Measurements from ENCODE around the gene SPATA25. TPM values are rescaled to one million over a fixed set of nuclear protein-coding genes. Genes with fewer than 3 reads are reported as not detected.

SPATA25 gene
- total RNA-seq, 2 donors from 2014 or later, result 1.5 TPM

- TF ChIP-seq CTCF (IDR thresholded peaks at IDR 0.05), result no peak
- intact Hi-C loops (cut with DNase I), result loop anchor here (5.0 kb wide), 2 partner anchors 38 to 68 kb away; partner anchors contain the start of gene PCIF1
- Histone ChIP-seq H3K27me3 (no peaks in the 10 kb centered on the region), H3K4me1 (peaks cover 18% of the 10 kb centered on the region), H3K4me3 (no peak overlapping the region), H3K9ac (ENCODE audit: low read depth in 2 of 2, low read length in 2 of 2) (no peak overlapping the region), H3K27ac (no peak overlapping the region), H3K9me3 (no peaks in the 10 kb centered on the region), H3K36me3 (peaks cover 13% of the 10 kb centered on the region)
- DNase-seq, result no peak
These were observed 7.4 kb upstream of the SPATA25 start for GRCh38 chr20:45894797-45895196.

- no peak for TF ChIP-seq CTCF (IDR thresholded peaks at IDR 0.05)
- Histone ChIP-seq H3K4me1 (peaks cover 18% of the 10 kb centered on the region), H3K36me3 (peaks cover 13% of the 10 kb centered on the region), H3K9me3 (no peaks in the 10 kb centered on the region), H3K27ac (no peak overlapping the region), H3K9ac (ENCODE audit: low read depth in 2 of 2, low read length in 2 of 2) (no peak overlapping the region), H3K4me3 (no peak overlapping the region), H3K27me3 (no peaks in the 10 kb centered on the region)
- DNase-seq, result no peak
- intact Hi-C loops (cut with DNase I), result loop anchor here (5.0 kb wide), 2 partner anchors 38 to 68 kb away; partner anchors contain the start of gene PCIF1
These were observed 6.4 kb upstream of the SPATA25 start for GRCh38 chr20:45893831-45894230.

GRCh38 chr20:45892828-45893500, 5.5 kb upstream of the SPATA25 start:
- H3K9me3 ChIP-seq, result no peaks in the 10 kb centered on the region
- H3K4me3 ChIP-seq, result no peak overlapping the region
- H3K27ac ChIP-seq, result peak overlapping the region; percentile 71
- H3K9ac ChIP-seq (ENCODE audit: low read depth in 2 of 2, low read length in 2 of 2), result peak overlapping the region; percentile 40 to 86
- H3K27me3 ChIP-seq, result no peaks in the 10 kb centered on the region
- DNase-seq, result peak; percentile 81
- no peak for TF ChIP-seq CTCF (IDR thresholded peaks at IDR 0.05)
- H3K36me3 ChIP-seq, result peaks cover 13% of the 10 kb centered on the region
- intact Hi-C loops (cut with DNase I), result loop anchor here (5.0 kb wide), 2 partner anchors 39 to 69 kb away; partner anchors contain the start of gene PCIF1
- peaks cover 18% of the 10 kb centered on the region for H3K4me1 ChIP-seq

- Histone ChIP-seq H3K36me3 (peaks cover 13% of the 10 kb centered on the region), H3K9me3 (no peaks in the 10 kb centered on the region), H3K9ac (ENCODE audit: low read depth in 2 of 2, low read length in 2 of 2) (peak overlapping the region; percentile 86 to 96), H3K4me3 (peak overlapping the region; percentile 94), H3K27ac (peak overlapping the region; percentile 71), H3K4me1 (peaks cover 18% of the 10 kb centered on the region), H3K27me3 (no peaks in the 10 kb centered on the region)
- DNase-seq, result peak; percentile 57
- intact Hi-C loops (cut with DNase I), result loop anchor here (5.0 kb wide), 2 partner anchors 40 to 70 kb away; partner anchors contain the start of gene PCIF1
- TF ChIP-seq CTCF (IDR thresholded peaks at IDR 0.05), result no peak
These were observed 4.8 kb upstream of the SPATA25 start for GRCh38 chr20:45892049-45892825.

Data from colonic mucosa (tissue), 4 donors.